ENCODE measurements around the gene CRIP2.
A peak's percentile ranks its signal among the peaks of the same experiment; 100 is the strongest.

CRIP2 gene

GRCh38 chr14:105485739-105486162 is 11.1 kb downstream of the CRIP2 start:
- peaks cover 54% of the 10 kb centered on the region for H3K4me1 ChIP-seq (ENCODE audit: control insufficient read depth, low read length)
- H3F3A ChIP-seq (ENCODE audit: control insufficient read depth, insufficient read depth) = no peaks in the 10 kb centered on the region
- no peaks in the 10 kb centered on the region for H3K79me2 ChIP-seq (ENCODE audit: control insufficient read depth, low read length)
- peak overlapping the region; percentile 87 for H3K4me2 ChIP-seq (ENCODE audit: low read length)
- H3K36me3 ChIP-seq (ENCODE audit: control insufficient read depth, low read length) = no peaks in the 10 kb centered on the region
- H3K4me3 ChIP-seq (ENCODE audit: low read length) = no peak overlapping the region
- H4K20me1 ChIP-seq (ENCODE audit: control insufficient read depth, insufficient read depth, low read depth, low read length) = no peaks in the 10 kb centered on the region
- no peaks in the 10 kb centered on the region for H3K9me2 ChIP-seq (replicated peaks; ENCODE audit: control insufficient read depth, low read length)
- H3K27me3 ChIP-seq (ENCODE audit: control insufficient read depth, low read length) = peaks cover 40% of the 10 kb centered on the region
- no peaks in the 10 kb centered on the region for H3K9me3 ChIP-seq (ENCODE audit: control insufficient read depth, insufficient read depth, low read length)
- TF ChIP-seq, protein P1, sequence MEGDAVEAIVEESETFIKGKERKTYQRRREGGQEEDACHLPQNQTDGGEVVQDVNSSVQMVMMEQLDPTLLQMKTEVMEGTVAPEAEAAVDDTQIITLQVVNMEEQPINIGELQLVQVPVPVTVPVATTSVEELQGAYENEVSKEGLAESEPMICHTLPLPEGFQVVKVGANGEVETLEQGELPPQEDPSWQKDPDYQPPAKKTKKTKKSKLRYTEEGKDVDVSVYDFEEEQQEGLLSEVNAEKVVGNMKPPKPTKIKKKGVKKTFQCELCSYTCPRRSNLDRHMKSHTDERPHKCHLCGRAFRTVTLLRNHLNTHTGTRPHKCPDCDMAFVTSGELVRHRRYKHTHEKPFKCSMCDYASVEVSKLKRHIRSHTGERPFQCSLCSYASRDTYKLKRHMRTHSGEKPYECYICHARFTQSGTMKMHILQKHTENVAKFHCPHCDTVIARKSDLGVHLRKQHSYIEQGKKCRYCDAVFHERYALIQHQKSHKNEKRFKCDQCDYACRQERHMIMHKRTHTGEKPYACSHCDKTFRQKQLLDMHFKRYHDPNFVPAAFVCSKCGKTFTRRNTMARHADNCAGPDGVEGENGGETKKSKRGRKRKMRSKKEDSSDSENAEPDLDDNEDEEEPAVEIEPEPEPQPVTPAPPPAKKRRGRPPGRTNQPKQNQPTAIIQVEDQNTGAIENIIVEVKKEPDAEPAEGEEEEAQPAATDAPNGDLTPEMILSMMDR (IDR thresholded peaks at IDR 0.05; ENCODE audit: low read depth, low read length, poor library complexity, severe bottlenecking) = peak; percentile 66
- no peak for TF ChIP-seq EZH2phosphoT487 (IDR thresholded peaks at IDR 0.05; ENCODE audit: borderline replicate concordance, low read length)
- H3K27ac ChIP-seq (ENCODE audit: low read depth, low read length) = no peak overlapping the region

- peak; percentile 93; the same call in 1 of the 2 replicates for TF ChIP-seq EZH2phosphoT487 (IDR thresholded peaks at IDR 0.05; ENCODE audit: borderline replicate concordance, low read length)
- TF ChIP-seq, protein P1 (IDR thresholded peaks at IDR 0.05; ENCODE audit: low read depth, low read length, poor library complexity, severe bottlenecking) = no peak
- H3F3A ChIP-seq (ENCODE audit: control insufficient read depth, insufficient read depth) = no peaks in the 10 kb centered on the region
- no peaks in the 10 kb centered on the region for H3K9me3 ChIP-seq (ENCODE audit: control insufficient read depth, insufficient read depth, low read length)
- no peaks in the 10 kb centered on the region for H3K79me2 ChIP-seq (ENCODE audit: control insufficient read depth, low read length)
- peak within 1 kb of the TSS; percentile 87 for H3K4me2 ChIP-seq (ENCODE audit: low read length)
- H3K27me3 ChIP-seq (ENCODE audit: control insufficient read depth, low read length) = peaks cover 40% of the 10 kb centered on the region
- H3K9me2 ChIP-seq (replicated peaks; ENCODE audit: control insufficient read depth, low read length) = no peaks in the 10 kb centered on the region
- no peak within 1 kb of the TSS for H3K27ac ChIP-seq (ENCODE audit: low read depth, low read length)
- H3K4me3 ChIP-seq (ENCODE audit: low read length) = peak within 1 kb of the TSS; percentile 79
- H3K4me1 ChIP-seq (ENCODE audit: control insufficient read depth, low read length) = peaks cover 48% of the 10 kb centered on the region
- no peaks in the 10 kb centered on the region for H4K20me1 ChIP-seq (ENCODE audit: control insufficient read depth, insufficient read depth, low read depth, low read length)
- H3K36me3 ChIP-seq (ENCODE audit: control insufficient read depth, low read length) = no peaks in the 10 kb centered on the region
These were observed 11.7 kb downstream of the CRIP2 start, which contains the start of gene CRIP1 for GRCh38 chr14:105486163-105486973. Gene CRIP1, plus strand, starts transcription at chr14:105486886. Its CDS starts 374 bp downstream, at chr14:105487260.

GRCh38 chr14:105486974-105487448 is 12.4 kb downstream of the CRIP2 start:
- Histone ChIP-seq H3K4me2 (ENCODE audit: low read length) (peak overlapping the region; percentile 87), H3K27me3 (ENCODE audit: control insufficient read depth, low read length) (peaks cover 40% of the 10 kb centered on the region), H3K4me1 (ENCODE audit: control insufficient read depth, low read length) (peaks cover 46% of the 10 kb centered on the region), H3K4me3 (ENCODE audit: low read length) (peak overlapping the region; percentile 79), H3K9me3 (ENCODE audit: control insufficient read depth, insufficient read depth, low read length) (no peaks in the 10 kb centered on the region), H3K27ac (ENCODE audit: low read depth, low read length) (no peak overlapping the region), H3K9me2 (replicated peaks; ENCODE audit: control insufficient read depth, low read length) (no peaks in the 10 kb centered on the region), H3F3A (ENCODE audit: control insufficient read depth, insufficient read depth) (no peaks in the 10 kb centered on the region), H3K79me2 (ENCODE audit: control insufficient read depth, low read length) (peaks cover 4% of the 10 kb centered on the region), H4K20me1 (ENCODE audit: control insufficient read depth, insufficient read depth, low read depth, low read length) (peaks cover 3% of the 10 kb centered on the region; the same call in 1 of the 2 replicates), H3K36me3 (ENCODE audit: control insufficient read depth, low read length) (peaks cover 3% of the 10 kb centered on the region)
- no peak for TF ChIP-seq EZH2phosphoT487 (IDR thresholded peaks at IDR 0.05; ENCODE audit: borderline replicate concordance, low read length)
- TF ChIP-seq, protein P1 (IDR thresholded peaks at IDR 0.05; ENCODE audit: low read depth, low read length, poor library complexity, severe bottlenecking) = no peak
